PC-9 (cell line): Measurements from ENCODE around the gene STPG3. TPM values are rescaled to one million over a fixed set of nuclear protein-coding genes. Genes with fewer than 3 reads are reported as not detected.

Experiments used
- BruUV-seq: library from RNA; stranded (reverse); fragments of 400-500 nt; replicated peaks from 2 replicates; lab custom pipeline; 2021; lab: Mats Ljungman, UMichigan
- CTCF ChIA-PET: fragments of 300-600 bp; sonication (Branson Sonifier 250); formaldehyde crosslinking; loops from one replicate; lab custom pipeline; 2022; ENCODE audit warnings: antibody characterized with exemption; lab: Charles Lee
- POLR2A ChIA-PET: fragments of 300-600 bp; sonication (Branson Sonifier 250); formaldehyde crosslinking; loops from one replicate; lab custom pipeline; 2022; ENCODE audit warnings: antibody characterized with exemption; ENCODE audit not compliant: unreplicated experiment; lab: Charles Lee
- DNase-seq, 2 experiments: peaks; one replicate each; pipeline versions ENCODE4 v3.0.0 to v3.0.0-alpha.2; 2015 to 2022; ENCODE audit warnings: mixed read lengths in 1 of 2
- H2AFZ ChIP-seq: fragments of 200-600 bp; sonication (generic); 2 replicates; pipeline ENCODE4 v1.8.1; 2017; ENCODE audit warnings: antibody characterized with exemption
- H3F3A ChIP-seq: fragments of 200-600 bp; sonication (generic); 2 replicates; pipeline ENCODE4 v1.8.1; 2017; ENCODE audit warnings: antibody characterized with exemption, mild to moderate bottlenecking, low read depth; ENCODE audit not compliant: insufficient read depth
- H3K27ac ChIP-seq: fragments of 200-600 bp; sonication (generic); 2 replicates; pipeline ENCODE4 v1.6.1; 2016; ENCODE audit warnings: mixed run types
- H3K27me3 ChIP-seq: fragments of 200-600 bp; sonication (generic); 2 replicates; pipeline ENCODE4 v1.6.1; 2016; ENCODE audit warnings: low read depth, mixed run types; ENCODE audit not compliant: insufficient read depth
- H3K36me3 ChIP-seq: fragments of 200-600 bp; sonication (generic); 2 replicates; pipeline ENCODE4 v1.6.1; 2016; ENCODE audit warnings: low read depth, mixed run types
- H3K4me1 ChIP-seq: fragments of 200-600 bp; sonication (generic); replicated peaks from 2 replicates; pipeline ENCODE4 v1.6.1; 2016; ENCODE audit warnings: mixed run types; ENCODE audit not compliant: insufficient read depth
- H3K4me2 ChIP-seq: fragments of 200-600 bp; sonication (generic); 2 replicates; pipeline ENCODE4 v1.6.1; 2017; ENCODE audit warnings: mixed run types
- H3K4me3 ChIP-seq: fragments of 200-600 bp; sonication (generic); 2 replicates; pipeline ENCODE4 v1.6.1; 2016; ENCODE audit warnings: mixed run types
- H3K79me2 ChIP-seq: fragments of 200-600 bp; sonication (generic); 2 replicates; pipeline ENCODE4 v1.6.1; 2017; ENCODE audit warnings: low read depth, mixed run types
- H3K9me2 ChIP-seq: fragments of 200-600 bp; sonication (generic); 2 replicates; pipeline ENCODE4 v1.8.1; 2017; ENCODE audit warnings: mild to moderate bottlenecking; ENCODE audit not compliant: insufficient read depth
- H3K9me3 ChIP-seq: fragments of 200-600 bp; sonication (generic); 2 replicates; pipeline ENCODE4 v1.8.1; 2016; ENCODE audit warnings: low read depth; ENCODE audit not compliant: insufficient read depth
- H4K20me1 ChIP-seq: fragments of 200-600 bp; sonication (generic); 2 replicates; pipeline ENCODE4 v1.8.1; 2017; ENCODE audit not compliant: insufficient read depth
- CTCF ChIP-seq: fragments of 200-600 bp; sonication (generic); conservative IDR thresholded peaks from 2 replicates; pipeline ENCODE4 v1.6.1; 2017; ENCODE audit warnings: mixed run types, antibody characterized with exemption, mild to moderate bottlenecking, moderate library complexity
- EZH2 ChIP-seq: fragments of 200-600 bp; sonication (generic); IDR thresholded peaks from 2 replicates; pipeline ENCODE4 v1.8.0; 2017; ENCODE audit warnings: antibody characterized with exemption, low read depth
- intact Hi-C: fragments of 100-400 bp; cut with micrococcal nuclease; formaldehyde crosslinking; loops from one replicate; pipeline ENCODE4 v1.10.0; 2022; ENCODE audit not compliant: unreplicated experiment
- total RNA-seq: library from RNA; stranded (reverse); gene quantifications from 2 replicates; pipeline ENCODE4 v1.2.3, GENCODE V29; 2021

Gene STPG3
- total RNA-seq, 1 experiment from 2014 or later: 0.46 TPM

GRCh38 chr9:137232510-137232909, 18.6 kb upstream of the STPG3 start:
- Histone ChIP-seq H3K4me3 (no peak overlapping the region), H3K4me2 (no peak overlapping the region), H2AFZ (no peak overlapping the region), H3K79me2 (peaks cover 8% of the 10 kb centered on the region), H3K36me3 (no peaks in the 10 kb centered on the region), H3K27ac (no peak overlapping the region), H4K20me1 (no peaks in the 10 kb centered on the region; the same call in 1 of the 2 replicates), H3F3A (peaks cover 1% of the 10 kb centered on the region; the same call in 1 of the 2 replicates), H3K9me3 (no peaks in the 10 kb centered on the region), H3K9me2 (no peaks in the 10 kb centered on the region), H3K27me3 (no peaks in the 10 kb centered on the region), H3K4me1 (peaks cover 24% of the 10 kb centered on the region)
- ChIA-PET POLR2A (no interaction called here), CTCF (no interaction called here)
- TF ChIP-seq EZH2: no peak
- intact Hi-C loops: no loop called here
- no TSS peak for BruUV-seq
- no peak for DNase-seq

- Histone ChIP-seq H3F3A (no peaks in the 10 kb centered on the region), H3K4me1 (peaks cover 19% of the 10 kb centered on the region), H4K20me1 (no peaks in the 10 kb centered on the region; the same call in 1 of the 2 replicates), H3K9me3 (no peaks in the 10 kb centered on the region), H3K27ac (no peak overlapping the region), H3K36me3 (no peaks in the 10 kb centered on the region), H3K4me2 (no peak overlapping the region), H3K9me2 (no peaks in the 10 kb centered on the region), H3K27me3 (no peaks in the 10 kb centered on the region), H3K4me3 (no peak overlapping the region), H3K79me2 (peaks cover 13% of the 10 kb centered on the region), H2AFZ (no peak overlapping the region)
- intact Hi-C loops: no loop called here
- BruUV-seq: no TSS peak
- TF ChIP-seq EZH2: no peak
- no peak for TF ChIP-seq CTCF
- no peak for DNase-seq
- CTCF ChIA-PET: no interaction called here
- POLR2A ChIA-PET: interaction anchor here (0.7 kb wide), 1 partner anchor 31 kb away, joined by 3 read pairs; no protein-coding TSS in a partner anchor
These were observed 17.7 kb upstream of the STPG3 start for GRCh38 chr9:137233143-137233980.

- H3K9me2 ChIP-seq: no peaks in the 10 kb centered on the region
- H3K4me3 ChIP-seq: no peak overlapping the region
- no peak for DNase-seq
- no peak for TF ChIP-seq CTCF
- TF ChIP-seq EZH2: no peak
- peaks cover 19% of the 10 kb centered on the region for H3K4me1 ChIP-seq
- H3K4me2 ChIP-seq: no peak overlapping the region
- no peaks in the 10 kb centered on the region for H3K9me3 ChIP-seq
- ChIA-PET POLR2A (no interaction called here), CTCF (interaction anchor here (0.7 kb wide), 1 partner anchor 108 kb away, joined by 4 read pairs; no protein-coding TSS in a partner anchor)
- no peaks in the 10 kb centered on the region for H3K36me3 ChIP-seq
- no peaks in the 10 kb centered on the region; the same call in 1 of the 2 replicates for H4K20me1 ChIP-seq
- intact Hi-C loops: no loop called here
- no peaks in the 10 kb centered on the region for H3F3A ChIP-seq
- no peak overlapping the region for H2AFZ ChIP-seq
- H3K27ac ChIP-seq: no peak overlapping the region
- H3K27me3 ChIP-seq: no peaks in the 10 kb centered on the region
- no TSS peak for BruUV-seq
- H3K79me2 ChIP-seq: peaks cover 21% of the 10 kb centered on the region
These were observed 16.9 kb upstream of the STPG3 start for GRCh38 chr9:137234055-137234697.
